ENCODE data around the gene OPN3.

DNA sequence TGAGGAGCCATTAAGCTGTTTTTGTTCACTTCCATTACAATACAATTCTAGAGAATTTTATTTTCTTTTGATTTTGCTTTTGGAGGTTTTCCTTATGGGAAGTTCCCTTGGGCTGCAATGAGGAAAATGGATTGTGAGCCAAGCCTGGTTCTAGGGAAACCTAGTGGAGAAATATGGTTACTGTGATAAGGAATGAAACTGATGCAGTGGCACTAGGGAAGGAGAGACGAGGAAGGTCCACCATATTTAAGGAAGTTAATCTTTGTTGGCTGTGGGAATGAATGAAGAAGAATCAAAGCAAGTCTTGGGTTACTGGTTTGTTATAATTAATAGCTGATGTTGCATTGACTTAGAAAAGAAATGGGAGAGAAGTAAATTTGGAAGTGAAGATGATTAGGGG lies 28.4 kb downstream of the OPN3 start:
- TF ChIP-seq, protein P1, sequence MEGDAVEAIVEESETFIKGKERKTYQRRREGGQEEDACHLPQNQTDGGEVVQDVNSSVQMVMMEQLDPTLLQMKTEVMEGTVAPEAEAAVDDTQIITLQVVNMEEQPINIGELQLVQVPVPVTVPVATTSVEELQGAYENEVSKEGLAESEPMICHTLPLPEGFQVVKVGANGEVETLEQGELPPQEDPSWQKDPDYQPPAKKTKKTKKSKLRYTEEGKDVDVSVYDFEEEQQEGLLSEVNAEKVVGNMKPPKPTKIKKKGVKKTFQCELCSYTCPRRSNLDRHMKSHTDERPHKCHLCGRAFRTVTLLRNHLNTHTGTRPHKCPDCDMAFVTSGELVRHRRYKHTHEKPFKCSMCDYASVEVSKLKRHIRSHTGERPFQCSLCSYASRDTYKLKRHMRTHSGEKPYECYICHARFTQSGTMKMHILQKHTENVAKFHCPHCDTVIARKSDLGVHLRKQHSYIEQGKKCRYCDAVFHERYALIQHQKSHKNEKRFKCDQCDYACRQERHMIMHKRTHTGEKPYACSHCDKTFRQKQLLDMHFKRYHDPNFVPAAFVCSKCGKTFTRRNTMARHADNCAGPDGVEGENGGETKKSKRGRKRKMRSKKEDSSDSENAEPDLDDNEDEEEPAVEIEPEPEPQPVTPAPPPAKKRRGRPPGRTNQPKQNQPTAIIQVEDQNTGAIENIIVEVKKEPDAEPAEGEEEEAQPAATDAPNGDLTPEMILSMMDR (IDR thresholded peaks at IDR 0.05; ENCODE audit: poor library complexity, severe bottlenecking), result no peak
- TF ChIP-seq POLR2AphosphoS5 (IDR thresholded peaks at IDR 0.05) (no peak), EP300 (conservative IDR thresholded peaks at IDR 0.05; ENCODE audit: poor library complexity, severe bottlenecking) (no peak), EZH2 (IDR thresholded peaks at IDR 0.05; ENCODE audit: borderline replicate concordance, insufficient read depth, low read length, poor library complexity, severe bottlenecking) (no peak)
- TF ChIP-seq, protein P2, sequence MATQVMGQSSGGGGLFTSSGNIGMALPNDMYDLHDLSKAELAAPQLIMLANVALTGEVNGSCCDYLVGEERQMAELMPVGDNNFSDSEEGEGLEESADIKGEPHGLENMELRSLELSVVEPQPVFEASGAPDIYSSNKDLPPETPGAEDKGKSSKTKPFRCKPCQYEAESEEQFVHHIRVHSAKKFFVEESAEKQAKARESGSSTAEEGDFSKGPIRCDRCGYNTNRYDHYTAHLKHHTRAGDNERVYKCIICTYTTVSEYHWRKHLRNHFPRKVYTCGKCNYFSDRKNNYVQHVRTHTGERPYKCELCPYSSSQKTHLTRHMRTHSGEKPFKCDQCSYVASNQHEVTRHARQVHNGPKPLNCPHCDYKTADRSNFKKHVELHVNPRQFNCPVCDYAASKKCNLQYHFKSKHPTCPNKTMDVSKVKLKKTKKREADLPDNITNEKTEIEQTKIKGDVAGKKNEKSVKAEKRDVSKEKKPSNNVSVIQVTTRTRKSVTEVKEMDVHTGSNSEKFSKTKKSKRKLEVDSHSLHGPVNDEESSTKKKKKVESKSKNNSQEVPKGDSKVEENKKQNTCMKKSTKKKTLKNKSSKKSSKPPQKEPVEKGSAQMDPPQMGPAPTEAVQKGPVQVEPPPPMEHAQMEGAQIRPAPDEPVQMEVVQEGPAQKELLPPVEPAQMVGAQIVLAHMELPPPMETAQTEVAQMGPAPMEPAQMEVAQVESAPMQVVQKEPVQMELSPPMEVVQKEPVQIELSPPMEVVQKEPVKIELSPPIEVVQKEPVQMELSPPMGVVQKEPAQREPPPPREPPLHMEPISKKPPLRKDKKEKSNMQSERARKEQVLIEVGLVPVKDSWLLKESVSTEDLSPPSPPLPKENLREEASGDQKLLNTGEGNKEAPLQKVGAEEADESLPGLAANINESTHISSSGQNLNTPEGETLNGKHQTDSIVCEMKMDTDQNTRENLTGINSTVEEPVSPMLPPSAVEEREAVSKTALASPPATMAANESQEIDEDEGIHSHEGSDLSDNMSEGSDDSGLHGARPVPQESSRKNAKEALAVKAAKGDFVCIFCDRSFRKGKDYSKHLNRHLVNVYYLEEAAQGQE (IDR thresholded peaks at IDR 0.05; ENCODE audit: borderline replicate concordance), result no peak

Data from neural cell (in vitro differentiated cells).